Activated T-helper 1 cell treated with anti-CD3 and anti-CD28 coated beads, Interleukin-2, amount 50 U/mL, for 16 hours (primary cell): ENCODE results near the gene BABAM2.
"Not testable (repeated sequence)": the region's sequence is repeated elsewhere in the genome, so short reads cannot be mapped to it uniquely, and the experiment has no call there.

Source experiments
- DNase-seq, 2 donors: peaks; one replicate each; pipeline ENCODE4 v3.0.0-alpha.2; 2020; ENCODE audit warnings: low read depth in 1 of 2, low spot score in 1 of 2

BABAM2 gene

DNA sequence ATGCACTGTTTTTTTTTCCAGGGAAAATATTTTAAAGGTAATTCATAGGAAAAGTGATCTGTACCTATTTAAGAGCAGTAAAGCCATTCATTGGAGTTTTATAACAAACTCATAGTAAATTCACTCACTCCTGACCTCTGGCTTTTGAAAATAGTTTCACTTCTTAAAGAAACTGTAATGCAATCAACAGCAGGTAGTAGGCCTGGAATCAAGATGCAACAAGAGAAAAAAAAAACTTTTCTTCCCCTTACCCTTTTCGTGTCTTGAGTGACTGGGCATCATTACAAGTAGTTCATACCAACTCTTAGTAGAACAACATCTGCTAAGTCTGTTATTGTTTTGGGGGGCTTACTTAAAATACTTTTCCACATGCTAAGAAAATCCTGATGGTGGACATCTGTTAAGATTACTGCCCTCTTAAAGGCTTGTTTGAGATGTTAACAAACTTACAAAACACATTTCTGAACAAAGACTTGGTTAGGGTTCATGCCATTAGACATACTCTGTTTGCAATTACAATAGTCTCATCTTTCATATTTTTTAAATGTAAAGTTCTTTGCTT, 338.0 kb downstream of the BABAM2 start:
- DNase-seq = no peak

- no peak for DNase-seq
Measured at GRCh38 chr2:28231110-28231631, 340.6 kb downstream of the BABAM2 start.

- no peak for DNase-seq
Measured at GRCh38 chr2:28232295-28232694, 341.8 kb downstream of the BABAM2 start.

- DNase-seq = no peak
Measured at GRCh38 chr2:28233164-28233676, 342.7 kb downstream of the BABAM2 start.

- DNase-seq = no peak
Measured at GRCh38 chr2:28234807-28235206, 344.3 kb downstream of the BABAM2 start.

- no peak for DNase-seq
Measured at GRCh38 chr2:28239207-28239606, 348.7 kb downstream of the BABAM2 start.

DNA sequence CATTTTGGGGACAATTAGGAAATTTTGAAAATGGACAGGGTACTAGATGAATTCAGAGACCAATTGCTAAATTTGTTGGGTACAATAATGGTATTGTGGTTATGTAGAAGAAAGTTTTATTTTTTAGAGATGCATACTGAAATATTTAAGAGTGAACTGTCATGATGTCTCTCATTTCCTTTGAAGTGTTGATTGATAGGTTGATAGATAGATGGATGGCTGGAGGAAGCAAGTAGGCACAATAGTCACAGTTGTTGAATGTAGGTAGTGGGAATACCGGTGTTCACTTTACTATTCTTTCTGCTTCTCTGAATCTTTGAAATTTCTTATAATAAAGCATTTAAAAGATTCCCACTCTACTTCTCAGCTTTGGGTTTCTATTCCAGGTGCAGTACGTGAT, 350.4 kb downstream of the BABAM2 start:
- no peak for DNase-seq

GRCh38 chr2:28247290-28247689, 356.8 kb downstream of the BABAM2 start:
- no peak for DNase-seq

GRCh38 chr2:28247734-28248133, 357.2 kb downstream of the BABAM2 start:
- DNase-seq = no peak

GRCh38 chr2:28248511-28248910, 358.0 kb downstream of the BABAM2 start:
- DNase-seq = no peak

DNA sequence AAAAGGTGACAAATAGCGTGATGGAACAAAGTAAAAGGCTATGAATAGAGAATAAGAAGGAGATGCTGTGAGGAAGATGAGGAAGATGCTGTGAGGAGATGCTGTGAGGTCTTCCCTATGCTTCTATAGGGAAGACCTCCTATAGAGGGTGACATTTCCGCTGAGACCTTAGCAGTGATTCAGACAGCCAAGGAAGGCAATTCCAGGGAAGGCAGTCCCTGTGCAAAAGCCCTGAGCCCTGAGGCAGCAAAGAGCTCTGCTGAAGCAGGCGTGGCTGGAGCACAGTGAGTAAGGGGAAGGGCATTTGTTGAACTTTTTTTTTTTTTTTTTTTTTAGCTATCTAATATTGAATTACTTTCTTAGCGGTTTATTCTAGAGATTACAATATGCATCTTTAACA, 359.5 kb downstream of the BABAM2 start:
- no peak for DNase-seq

GRCh38 chr2:28251337-28251736, 360.8 kb downstream of the BABAM2 start:
- DNase-seq = no peak

DNA sequence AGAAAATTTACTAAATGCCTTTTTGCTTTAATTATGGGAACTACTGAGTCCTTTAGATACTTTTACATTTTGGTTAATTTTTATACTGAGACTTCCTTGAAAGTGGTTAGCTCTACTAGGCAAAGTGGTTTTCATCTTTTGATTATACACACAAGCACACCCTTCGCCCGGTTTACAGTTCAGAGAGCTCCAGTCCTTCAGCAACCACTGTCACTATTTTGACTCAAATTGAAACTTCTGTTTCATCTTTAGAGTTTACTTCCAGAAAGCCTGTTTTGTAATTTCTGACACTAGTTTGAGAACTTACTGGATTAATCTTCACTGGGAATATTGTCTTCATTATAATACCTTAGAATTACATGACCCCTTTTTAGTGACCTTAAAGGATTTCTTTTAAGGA, 361.8 kb downstream of the BABAM2 start:
- DNase-seq = no peak

GRCh38 chr2:28253543-28253942, 363.0 kb downstream of the BABAM2 start:
- no peak for DNase-seq

GRCh38 chr2:28255231-28255630, 364.7 kb downstream of the BABAM2 start:
- DNase-seq = not testable (repeated sequence)

- DNase-seq = no peak
Measured at GRCh38 chr2:28257182-28257581, 366.7 kb downstream of the BABAM2 start.

DNA sequence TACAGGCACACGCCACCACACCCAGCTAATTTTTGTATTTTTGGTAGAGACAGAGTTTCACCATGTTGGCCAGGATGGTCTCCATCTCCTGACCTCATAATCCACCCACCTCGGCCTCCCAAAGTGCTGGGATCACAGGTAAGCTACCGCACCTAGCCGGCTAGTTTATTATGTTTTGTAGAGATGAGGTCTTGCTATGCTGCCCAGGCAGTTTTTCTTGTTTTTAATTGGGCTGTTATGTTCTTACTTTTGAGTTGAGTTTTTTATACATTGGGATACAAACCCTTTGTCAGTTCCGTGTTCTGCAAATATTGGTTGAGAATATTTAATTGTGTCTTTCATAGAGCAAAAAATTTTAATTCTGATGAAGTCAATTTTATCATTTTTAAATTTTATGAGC, 368.7 kb downstream of the BABAM2 start:
- DNase-seq = not testable (repeated sequence)

GRCh38 chr2:28263690-28264089, 373.2 kb downstream of the BABAM2 start:
- no peak for DNase-seq

DNA sequence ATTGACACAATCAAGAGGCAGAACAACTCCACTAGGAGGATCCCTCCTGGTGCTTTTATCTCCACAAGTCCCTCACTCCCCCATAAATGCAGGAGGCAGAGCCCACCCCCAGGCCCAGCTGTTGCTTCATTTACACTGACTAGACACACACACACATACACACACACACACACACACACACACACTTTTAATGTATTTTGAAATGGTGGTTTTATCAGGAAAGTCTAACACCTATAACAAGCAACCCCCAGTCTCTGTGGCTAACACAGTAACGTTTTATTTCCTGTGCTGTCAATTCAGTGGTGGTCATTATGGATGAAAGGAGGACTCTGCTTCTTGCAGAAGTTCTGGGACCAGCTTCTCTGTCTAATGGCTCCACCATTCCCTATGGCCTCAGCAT, 376.8 kb downstream of the BABAM2 start:
- DNase-seq = no peak

DNA sequence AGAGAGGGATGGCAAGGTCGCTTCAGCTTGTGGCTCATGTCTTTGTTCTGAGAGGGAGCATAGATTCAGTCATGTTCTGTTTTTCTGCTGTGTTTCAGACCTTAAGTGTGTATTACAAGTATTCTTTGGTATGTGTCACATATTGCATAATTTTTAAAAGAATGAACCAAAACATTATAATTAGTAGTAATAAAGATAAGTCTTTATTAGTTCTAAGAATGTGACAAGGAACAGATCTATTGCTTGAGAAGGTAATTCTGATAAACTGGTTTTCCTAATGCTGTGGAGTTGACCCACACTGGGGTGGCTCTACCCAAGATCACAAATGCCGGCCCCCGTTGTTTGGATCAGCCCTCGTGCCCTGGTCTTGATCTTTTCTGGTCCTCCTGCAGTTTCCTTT, 377.9 kb downstream of the BABAM2 start:
- DNase-seq = no peak

GRCh38 chr2:28269019-28269784, 378.7 kb downstream of the BABAM2 start:
- no peak for DNase-seq

- DNase-seq = no peak
Measured at GRCh38 chr2:28270456-28271152, 380.1 kb downstream of the BABAM2 start.
